Measurements from ENCODE around the gene LENEP.
A peak's percentile ranks its signal among the peaks of the same experiment; 100 is the strongest.

DNA sequence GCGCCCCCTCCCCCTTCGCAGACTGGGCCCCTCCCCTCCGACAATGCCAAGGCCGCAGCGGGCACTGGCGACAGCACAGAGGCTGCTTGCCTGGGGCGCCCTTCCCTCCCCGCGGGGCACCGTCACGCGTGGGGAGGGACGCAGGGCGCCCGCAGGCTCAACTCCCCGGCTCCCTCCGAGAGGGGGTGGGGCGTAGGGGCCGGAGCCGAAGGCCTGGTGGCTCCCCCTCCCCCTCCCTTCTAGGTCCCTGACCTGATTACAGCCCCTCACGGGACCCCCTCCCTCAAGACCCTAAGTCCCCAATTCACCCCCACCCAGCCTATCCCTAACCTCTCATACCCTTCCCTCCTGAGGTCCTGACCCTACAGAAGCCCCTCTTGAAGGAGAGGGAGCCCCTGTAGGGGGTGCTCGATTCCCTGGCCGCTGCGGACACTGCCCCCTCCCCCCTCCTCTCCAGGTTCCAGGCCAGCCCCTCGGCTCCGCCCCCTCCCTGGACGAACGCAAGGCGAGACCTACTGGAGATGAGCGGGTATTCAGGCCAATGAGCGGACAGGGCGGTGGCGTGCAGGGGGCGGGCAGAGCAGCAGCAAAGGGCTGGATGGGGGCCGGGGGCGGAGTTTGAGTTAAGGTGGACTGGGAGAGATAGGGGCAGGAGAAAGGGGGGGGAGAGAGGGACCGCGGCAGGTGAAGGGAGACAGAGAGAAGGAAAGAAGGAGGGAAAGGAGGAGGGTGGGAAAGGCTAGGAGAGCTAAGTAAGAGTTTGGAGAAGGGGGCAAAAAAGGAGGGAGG, 8.5 kb downstream of the LENEP start:
- TF ChIP-seq, protein P1, sequence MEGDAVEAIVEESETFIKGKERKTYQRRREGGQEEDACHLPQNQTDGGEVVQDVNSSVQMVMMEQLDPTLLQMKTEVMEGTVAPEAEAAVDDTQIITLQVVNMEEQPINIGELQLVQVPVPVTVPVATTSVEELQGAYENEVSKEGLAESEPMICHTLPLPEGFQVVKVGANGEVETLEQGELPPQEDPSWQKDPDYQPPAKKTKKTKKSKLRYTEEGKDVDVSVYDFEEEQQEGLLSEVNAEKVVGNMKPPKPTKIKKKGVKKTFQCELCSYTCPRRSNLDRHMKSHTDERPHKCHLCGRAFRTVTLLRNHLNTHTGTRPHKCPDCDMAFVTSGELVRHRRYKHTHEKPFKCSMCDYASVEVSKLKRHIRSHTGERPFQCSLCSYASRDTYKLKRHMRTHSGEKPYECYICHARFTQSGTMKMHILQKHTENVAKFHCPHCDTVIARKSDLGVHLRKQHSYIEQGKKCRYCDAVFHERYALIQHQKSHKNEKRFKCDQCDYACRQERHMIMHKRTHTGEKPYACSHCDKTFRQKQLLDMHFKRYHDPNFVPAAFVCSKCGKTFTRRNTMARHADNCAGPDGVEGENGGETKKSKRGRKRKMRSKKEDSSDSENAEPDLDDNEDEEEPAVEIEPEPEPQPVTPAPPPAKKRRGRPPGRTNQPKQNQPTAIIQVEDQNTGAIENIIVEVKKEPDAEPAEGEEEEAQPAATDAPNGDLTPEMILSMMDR (IDR thresholded peaks at IDR 0.05) = peak in 5 of 6 experiments; percentile 19 to 44 (median 38)
- TF ChIP-seq POLR2A (IDR thresholded peaks at IDR 0.05) = peak; percentile 69 to 91
